CD14-positive monocyte (primary cell): ENCODE results near the gene CREB5. TPM values are rescaled to one million over a fixed set of nuclear protein-coding genes. Genes with fewer than 3 reads are reported as not detected.

Experiments
- DNase-seq, 3 donors: peaks; one replicate each; pipeline ENCODE4 v3.0.0-alpha.2; 2011 to 2022
- H2AFZ ChIP-seq: 2 replicates; pipeline ENCODE4 v1.6.0; 2012; ENCODE audit warnings: mild to moderate bottlenecking, low read depth, low read length, inconsistent platforms; ENCODE audit not compliant: insufficient read depth, poor library complexity, severe bottlenecking
- H3K27ac ChIP-seq, 2 donors: 1 replicate in 1 of 2; 2 replicates in 1 of 2; pipeline ENCODE4 v1.5.1; 2012 to 2013; ENCODE audit warnings: low read length in 2 of 2, control low read depth in 1 of 2, inconsistent platforms in 1 of 2, low read depth in 1 of 2, mild to moderate bottlenecking in 1 of 2
- H3K27me3 ChIP-seq, 2 donors: one replicate each; pipeline versions ENCODE4 v1.6.0 to v1.6.1; 2011 to 2013; ENCODE audit warnings: low read length in 2 of 2; ENCODE audit not compliant: control insufficient read depth in 2 of 2, insufficient read depth in 2 of 2
- H3K36me3 ChIP-seq, 2 donors: replicated peaks in 1 of 2; 1 replicate in 1 of 2; 2 replicates in 1 of 2; pipeline versions ENCODE4 v1.5.1 to v1.6.1; 2012 to 2013; ENCODE audit warnings: low read length in 2 of 2, control low read depth in 1 of 2, inconsistent platforms in 1 of 2, mild to moderate bottlenecking in 1 of 2; ENCODE audit not compliant: insufficient read depth in 2 of 2, control insufficient read depth in 1 of 2
- H3K4me1 ChIP-seq, 2 donors: 1 replicate in 1 of 2; 2 replicates in 1 of 2; pipeline versions ENCODE4 v1.5.1 to v1.6.1; 2012 to 2013; ENCODE audit warnings: low read length in 2 of 2, control low read depth in 1 of 2, inconsistent platforms in 1 of 2, mild to moderate bottlenecking in 1 of 2, moderate library complexity in 1 of 2; ENCODE audit not compliant: insufficient read depth in 2 of 2, control insufficient read depth in 1 of 2
- H3K4me2 ChIP-seq: replicated peaks from 2 replicates; pipeline ENCODE3; 2012; ENCODE audit warnings: low read length, moderate library complexity, mild to moderate bottlenecking; ENCODE audit not compliant: poor library complexity, severe bottlenecking; ENCODE audit errors: extremely low read depth
- H3K4me3 ChIP-seq, 3 experiments: fragments of 200-600 bp in 1 of 3; sonication (generic) in 1 of 3; replicated peaks in 1 of 3; 1 replicate in 2 of 3; 2 replicates in 1 of 3; pipeline ENCODE4 v1.5.1; 2011 to 2013; ENCODE audit warnings: low read length in 3 of 3, mild to moderate bottlenecking in 3 of 3, control low read depth in 2 of 3, low read depth in 2 of 3, inconsistent platforms in 1 of 3, moderate library complexity in 1 of 3
- H3K79me2 ChIP-seq: 2 replicates; pipeline ENCODE4 v1.6.0; 2012; ENCODE audit warnings: mild to moderate bottlenecking, control low read depth, inconsistent platforms, low read length, moderate library complexity; ENCODE audit not compliant: insufficient read depth
- H3K9ac ChIP-seq: 2 replicates; pipeline ENCODE4 v1.6.0; 2017; ENCODE audit warnings: low read length, mild to moderate bottlenecking; ENCODE audit not compliant: insufficient read depth, poor library complexity, severe bottlenecking
- H3K9me3 ChIP-seq, 2 donors: replicated peaks in 1 of 2; 1 replicate in 1 of 2; 2 replicates in 1 of 2; pipeline versions ENCODE4 v1.5.1 to v1.6.1; 2012 to 2013; ENCODE audit warnings: low read length in 2 of 2, control low read depth in 1 of 2; ENCODE audit not compliant: control insufficient read depth in 1 of 2, insufficient read depth in 1 of 2
- H4K20me1 ChIP-seq: 2 replicates; pipeline ENCODE4 v1.6.0; 2012; ENCODE audit warnings: mild to moderate bottlenecking, low read length, control low read depth, moderate library complexity; ENCODE audit not compliant: insufficient read depth
- H3K27ac Mint-ChIP-seq, 7 donors: one replicate each; pipeline ENCODE4 v1.8.0; 2020; ENCODE audit warnings: mild to moderate bottlenecking in 7 of 7, mixed read lengths in 7 of 7, moderate library complexity in 6 of 7, inconsistent platforms in 2 of 7
- H3K27me3 Mint-ChIP-seq, 3 donors: one replicate each; pipeline ENCODE4 v1.8.0; 2021 to 2022; ENCODE audit warnings: low read depth in 3 of 3, mild to moderate bottlenecking in 3 of 3, mixed read lengths in 3 of 3, moderate library complexity in 3 of 3, inconsistent platforms in 1 of 3
- H3K36me3 Mint-ChIP-seq, 2 donors: one replicate each; pipeline ENCODE4 v1.8.0; 2020; ENCODE audit warnings: mixed read lengths in 2 of 2, inconsistent platforms in 1 of 2, mild to moderate bottlenecking in 1 of 2
- H3K4me1 Mint-ChIP-seq: one replicate; pipeline ENCODE4 v1.8.0; 2020; ENCODE audit warnings: mild to moderate bottlenecking, mixed read lengths
- H3K4me3 Mint-ChIP-seq, 2 donors: one replicate each; pipeline ENCODE4 v1.8.0; 2020; ENCODE audit warnings: mild to moderate bottlenecking in 2 of 2, mixed read lengths in 2 of 2, moderate library complexity in 1 of 2
- H3K9me3 Mint-ChIP-seq, 7 donors: one replicate each; pipeline ENCODE4 v1.8.0; 2020 to 2022; ENCODE audit warnings: mixed read lengths in 7 of 7, mild to moderate bottlenecking in 6 of 7, moderate library complexity in 6 of 7, inconsistent platforms in 2 of 7
- WGBS: methylation state at CpG from one replicate; pipeline ENCODE4 v1.1.5; 2013; ENCODE audit warnings: missing lambda C conversion rate; ENCODE audit not compliant: insufficient coverage; 5-methylcytosine and 5-hydroxymethylcytosine counted together
- intact Hi-C, 2 donors: fragments of 100-400 bp; cut with micrococcal nuclease; formaldehyde crosslinking; loops; one replicate each; pipeline versions ENCODE4 v1.15.0 to v1.15.1; 2023
- polyA plus RNA-seq, 3 donors: library from polyadenylated mRNA; depleted of rRNA in 1 of 3; unstranded in 2 of 3; stranded (reverse) in 1 of 3; fragments of 300-500 nt in 2 of 3; fragments of >200 nt in 1 of 3; fragmentation: Illumina TruSeq in 2 of 3; gene quantifications; 1 replicate in 2 of 3; 2 replicates in 1 of 3; pipeline ENCODE4 v1.2.3, GENCODE V29; 2012 to 2021
- TF ChIP-seq, protein P1 (sequence below): fragments of 200-600 bp; IDR thresholded peaks from one replicate; pipeline ENCODE4 v1.8.0; 2022; ENCODE audit warnings: antibody characterized with exemption, mild to moderate bottlenecking

The CREB5 gene
- polyA plus RNA-seq, 3 donors: 25.1 to 72.3 (median 44.2) TPM

DNA sequence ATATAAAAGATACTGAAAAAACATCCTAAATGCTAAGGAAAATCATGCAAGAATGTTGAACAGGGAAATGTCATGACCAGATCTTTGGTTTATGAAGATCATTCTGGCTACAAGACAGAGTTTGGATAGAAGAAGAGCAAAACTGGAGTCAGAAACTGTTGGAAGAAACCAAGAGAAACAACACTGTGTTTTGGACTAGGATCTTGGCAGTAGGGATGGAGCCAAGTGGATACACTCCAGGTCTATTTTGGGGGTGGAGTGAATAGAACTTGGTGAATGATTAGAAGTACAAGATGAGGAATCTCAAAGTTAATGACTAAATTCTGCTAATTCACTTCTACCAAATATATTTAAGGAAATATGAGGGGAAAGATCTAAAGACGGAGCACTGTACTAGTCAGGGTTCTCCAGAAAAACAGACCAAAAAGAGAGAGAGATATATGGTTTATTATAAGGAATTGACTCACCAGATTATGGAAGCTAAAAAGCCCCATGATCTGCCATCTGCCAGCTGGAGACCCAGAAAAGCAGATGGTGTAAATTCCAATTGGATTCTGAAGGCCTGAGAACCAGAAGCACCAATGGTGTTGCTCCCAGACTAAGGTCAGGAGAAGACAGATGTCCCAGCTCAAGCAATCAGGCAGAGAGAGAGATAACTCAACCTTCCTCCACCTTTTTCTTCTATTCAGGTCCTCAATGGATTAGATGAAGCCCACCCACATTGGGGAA lies 290.9 kb downstream of the CREB5 start:
- no peak overlapping the region for H3K4me2 ChIP-seq
- no peaks in the 10 kb centered on the region for H3K9me3 ChIP-seq
- H3K27ac Mint-ChIP-seq: no peak overlapping the region
- intact Hi-C loops: no loop called here
- H3K27ac ChIP-seq: no peak overlapping the region
- peaks cover 10 to 12% of the 10 kb centered on the region in 2 donors for H3K4me1 ChIP-seq
- no peak overlapping the region for H3K4me3 Mint-ChIP-seq
- H3K27me3 Mint-ChIP-seq: peaks cover 4 to 16% (median 6%) of the 10 kb centered on the region in 3 donors
- H3K36me3 Mint-ChIP-seq: peaks cover 42 to 59% of the 10 kb centered on the region in 2 donors
- H3K27me3 ChIP-seq: no peaks in the 10 kb centered on the region
- no peak for DNase-seq
- H3K79me2 ChIP-seq: peaks cover 17% of the 10 kb centered on the region
- H3K4me3 ChIP-seq: no peak overlapping the region
- peaks cover 21% of the 10 kb centered on the region for H3K4me1 Mint-ChIP-seq
- peaks cover 0 to 37% of the 10 kb centered on the region in 2 donors for H3K36me3 ChIP-seq
- H3K9me3 Mint-ChIP-seq: peaks cover 0 to 3% (median 0%) of the 10 kb centered on the region in 7 donors
- H3K9ac ChIP-seq: no peak overlapping the region
- WGBS: no CpG with 5 or more reads among the region's 1 CpG
- TF ChIP-seq, protein P1, sequence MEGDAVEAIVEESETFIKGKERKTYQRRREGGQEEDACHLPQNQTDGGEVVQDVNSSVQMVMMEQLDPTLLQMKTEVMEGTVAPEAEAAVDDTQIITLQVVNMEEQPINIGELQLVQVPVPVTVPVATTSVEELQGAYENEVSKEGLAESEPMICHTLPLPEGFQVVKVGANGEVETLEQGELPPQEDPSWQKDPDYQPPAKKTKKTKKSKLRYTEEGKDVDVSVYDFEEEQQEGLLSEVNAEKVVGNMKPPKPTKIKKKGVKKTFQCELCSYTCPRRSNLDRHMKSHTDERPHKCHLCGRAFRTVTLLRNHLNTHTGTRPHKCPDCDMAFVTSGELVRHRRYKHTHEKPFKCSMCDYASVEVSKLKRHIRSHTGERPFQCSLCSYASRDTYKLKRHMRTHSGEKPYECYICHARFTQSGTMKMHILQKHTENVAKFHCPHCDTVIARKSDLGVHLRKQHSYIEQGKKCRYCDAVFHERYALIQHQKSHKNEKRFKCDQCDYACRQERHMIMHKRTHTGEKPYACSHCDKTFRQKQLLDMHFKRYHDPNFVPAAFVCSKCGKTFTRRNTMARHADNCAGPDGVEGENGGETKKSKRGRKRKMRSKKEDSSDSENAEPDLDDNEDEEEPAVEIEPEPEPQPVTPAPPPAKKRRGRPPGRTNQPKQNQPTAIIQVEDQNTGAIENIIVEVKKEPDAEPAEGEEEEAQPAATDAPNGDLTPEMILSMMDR: no peak
- peaks cover 100% of the 10 kb centered on the region for H4K20me1 ChIP-seq
- no peak overlapping the region for H2AFZ ChIP-seq

DNA sequence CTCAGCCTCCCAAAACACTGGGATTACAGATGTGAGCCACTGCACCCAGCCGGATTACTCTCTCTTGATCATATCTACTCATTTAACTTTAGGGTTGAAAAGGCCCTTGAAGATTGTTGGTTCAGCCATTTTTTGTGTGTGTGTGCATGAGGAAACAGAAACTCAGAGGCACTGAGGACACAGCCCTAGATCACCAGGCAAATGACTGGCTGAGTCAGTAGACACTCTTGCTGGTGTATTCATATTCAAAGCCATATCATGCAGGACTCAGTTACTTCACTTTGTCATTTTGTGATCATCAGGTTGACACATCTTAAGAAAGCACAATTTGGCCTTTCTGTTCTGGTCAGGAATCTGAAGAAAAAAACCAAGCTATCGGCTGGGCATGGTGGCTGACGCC lies 292.4 kb downstream of the CREB5 start:
- no peak overlapping the region for H3K27ac ChIP-seq
- Mint-ChIP-seq H3K4me3 (no peak overlapping the region), H3K9me3 (peaks cover 0 to 3% (median 0%) of the 10 kb centered on the region in 7 donors), H3K27me3 (peaks cover 3 to 17% (median 6%) of the 10 kb centered on the region in 3 donors), H3K36me3 (peaks cover 38 to 49% of the 10 kb centered on the region in 2 donors), H3K4me1 (peaks cover 8% of the 10 kb centered on the region), H3K27ac (peak overlapping the region in 1 of 7 donors; percentile 66)
- H3K79me2 ChIP-seq: peaks cover 16% of the 10 kb centered on the region
- no peak overlapping the region for H3K4me2 ChIP-seq
- no peak overlapping the region for H3K9ac ChIP-seq
- H3K36me3 ChIP-seq: peaks cover 0 to 37% of the 10 kb centered on the region in 2 donors
- DNase-seq: no peak
- no peak overlapping the region for H3K4me3 ChIP-seq
- TF ChIP-seq, protein P1: no peak
- intact Hi-C loops: no loop called here
- no peaks in the 10 kb centered on the region for H3K4me1 ChIP-seq
- no peaks in the 10 kb centered on the region for H3K27me3 ChIP-seq
- H2AFZ ChIP-seq: no peak overlapping the region
- WGBS: no CpG with 5 or more reads among the region's 3 CpGs
- H4K20me1 ChIP-seq: peaks cover 100% of the 10 kb centered on the region
- H3K9me3 ChIP-seq: no peaks in the 10 kb centered on the region
